HUES64 (cell line): ENCODE data around the gene PAPLN.

Experiments
- H3K27ac ChIP-seq: 2 replicates; pipeline ENCODE4 v1.7.0; 2013; ENCODE audit warnings: low read depth, low read length, inconsistent platforms
- H3K27me3 ChIP-seq: 2 replicates; pipeline ENCODE4 v1.6.1; 2013; ENCODE audit warnings: mild to moderate bottlenecking, low read length; ENCODE audit not compliant: insufficient read depth
- H3K36me3 ChIP-seq: 2 replicates; pipeline ENCODE4 v1.6.1; 2013; ENCODE audit warnings: mild to moderate bottlenecking, low read length; ENCODE audit not compliant: insufficient read depth
- H3K4me1 ChIP-seq: 2 replicates; pipeline ENCODE4 v1.6.1; 2013; ENCODE audit warnings: mild to moderate bottlenecking, low read length, moderate library complexity; ENCODE audit not compliant: insufficient read depth
- H3K4me3 ChIP-seq: 2 replicates; pipeline ENCODE4 v1.5.1; 2013; ENCODE audit warnings: mild to moderate bottlenecking, low read length, moderate library complexity
- H3K9ac ChIP-seq: 2 replicates; pipeline ENCODE4 v1.6.1; 2013; ENCODE audit warnings: mild to moderate bottlenecking, low read depth, low read length
- H3K9me3 ChIP-seq: 2 replicates; pipeline ENCODE4 v1.6.1; 2013; ENCODE audit warnings: low read depth, low read length; ENCODE audit not compliant: insufficient read depth
- whole genome bisulfite sequencing: fragments of 150-250, 120-280 bp; methylation state at CpG from one replicate; pipeline ENCODE4 v1.1.7; 2013; ENCODE audit warnings: missing lambda C conversion rate; 5-methylcytosine and 5-hydroxymethylcytosine counted together

The PAPLN gene

DNA sequence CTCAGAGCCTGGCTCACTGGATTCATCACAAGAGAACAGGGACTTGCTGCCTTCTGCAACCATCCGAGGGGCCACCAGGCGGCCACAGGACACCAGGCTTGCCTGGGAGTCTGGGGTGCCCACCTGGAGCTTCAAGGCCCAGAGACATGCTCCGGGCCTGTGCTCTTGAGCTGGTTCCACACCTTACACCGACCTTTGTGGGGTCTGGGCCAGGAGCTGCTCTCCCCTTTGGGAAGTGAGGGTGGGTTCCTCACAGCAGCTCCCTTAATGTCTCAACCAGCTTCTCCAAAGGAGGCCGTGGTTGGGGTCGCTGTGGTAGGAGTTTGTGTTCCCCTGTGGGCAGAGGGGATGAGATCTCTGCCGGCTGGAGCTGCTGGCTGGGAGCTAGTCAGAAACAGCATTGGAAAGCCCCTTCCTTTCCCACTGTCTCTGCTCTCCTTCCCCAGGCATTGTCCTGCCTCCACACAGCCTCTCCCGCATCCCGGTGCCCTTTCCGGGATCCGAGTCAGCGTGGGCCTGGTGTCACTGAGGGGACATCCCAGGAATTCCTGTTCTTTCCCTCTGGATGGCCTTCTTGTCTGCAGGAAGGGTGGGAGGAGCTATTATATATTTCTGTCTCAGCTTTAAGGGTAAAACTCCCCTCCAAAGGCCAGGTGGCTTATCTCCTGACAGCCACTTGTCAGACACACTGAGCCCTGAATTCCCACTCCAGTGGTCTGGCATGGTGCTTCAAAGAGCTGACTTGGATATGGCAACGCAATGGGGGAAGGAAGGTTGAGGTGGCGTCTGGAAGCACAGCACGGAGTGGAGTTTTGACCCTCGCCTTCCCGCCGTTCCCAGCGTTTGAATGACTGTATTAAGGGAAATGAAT, 5.1 kb upstream of the PAPLN start:
- H3K36me3 ChIP-seq = no peaks in the 10 kb centered on the region
- H3K27me3 ChIP-seq = peaks cover 28% of the 10 kb centered on the region
- H3K9ac ChIP-seq = no peak overlapping the region
- peaks cover 47% of the 10 kb centered on the region for H3K4me1 ChIP-seq
- H3K27ac ChIP-seq = no peak overlapping the region
- 76% methylated on average over 17 of the region's 19 CpGs for WGBS
- H3K4me3 ChIP-seq = no peak overlapping the region
- no peaks in the 10 kb centered on the region for H3K9me3 ChIP-seq

DNA sequence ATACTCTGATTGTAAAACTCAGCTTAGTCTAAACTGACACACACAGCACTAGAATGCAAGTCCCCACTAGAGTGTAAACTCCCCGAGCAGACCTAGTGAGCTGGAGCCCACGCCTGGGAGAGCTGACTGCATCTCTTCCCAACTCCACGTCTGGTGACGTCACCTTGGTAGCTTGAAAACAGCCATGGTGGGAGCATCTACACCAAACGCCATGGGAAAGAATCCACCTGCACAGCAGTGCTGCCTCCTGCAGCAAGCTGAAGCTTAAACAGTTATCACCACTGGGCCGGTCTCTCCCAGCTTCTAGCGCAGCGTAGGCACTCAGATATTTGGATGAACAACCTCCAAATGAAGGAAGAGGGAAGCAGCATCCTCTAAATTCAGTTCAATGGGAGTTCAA, 4.3 kb upstream of the PAPLN start:
- Histone ChIP-seq H3K36me3 (no peaks in the 10 kb centered on the region), H3K9ac (no peak overlapping the region), H3K4me3 (no peak overlapping the region), H3K9me3 (no peaks in the 10 kb centered on the region), H3K27me3 (peaks cover 35% of the 10 kb centered on the region), H3K4me1 (peaks cover 46% of the 10 kb centered on the region), H3K27ac (no peak overlapping the region)
- WGBS = 86% methylated on average over 8 of the region's 8 CpGs

DNA sequence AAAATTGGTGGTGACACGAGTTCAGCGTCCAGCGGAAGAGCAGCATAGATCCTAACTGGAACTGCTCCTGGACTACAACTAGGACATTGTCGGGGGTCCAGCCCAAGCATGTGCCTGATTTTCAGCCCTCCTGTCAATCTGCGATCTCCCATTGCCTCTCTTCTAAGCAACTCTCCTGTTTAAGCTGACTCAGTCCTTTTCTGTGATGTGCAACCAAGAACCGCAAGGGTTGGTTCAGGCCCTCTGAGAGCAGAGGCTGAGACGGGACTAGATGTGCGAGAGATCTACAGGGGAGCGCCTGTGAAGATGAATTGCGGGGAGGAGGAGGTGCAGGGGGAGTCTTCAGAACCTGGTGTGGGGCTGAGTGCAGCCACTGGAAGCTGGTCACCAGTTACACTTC, 3.7 kb upstream of the PAPLN start:
- Histone ChIP-seq H3K27ac (no peak overlapping the region), H3K9ac (no peak overlapping the region), H3K27me3 (peaks cover 41% of the 10 kb centered on the region), H3K36me3 (no peaks in the 10 kb centered on the region), H3K4me3 (no peak overlapping the region), H3K4me1 (peaks cover 46% of the 10 kb centered on the region), H3K9me3 (no peaks in the 10 kb centered on the region)
- 91% methylated on average over 10 of the region's 10 CpGs for WGBS

DNA sequence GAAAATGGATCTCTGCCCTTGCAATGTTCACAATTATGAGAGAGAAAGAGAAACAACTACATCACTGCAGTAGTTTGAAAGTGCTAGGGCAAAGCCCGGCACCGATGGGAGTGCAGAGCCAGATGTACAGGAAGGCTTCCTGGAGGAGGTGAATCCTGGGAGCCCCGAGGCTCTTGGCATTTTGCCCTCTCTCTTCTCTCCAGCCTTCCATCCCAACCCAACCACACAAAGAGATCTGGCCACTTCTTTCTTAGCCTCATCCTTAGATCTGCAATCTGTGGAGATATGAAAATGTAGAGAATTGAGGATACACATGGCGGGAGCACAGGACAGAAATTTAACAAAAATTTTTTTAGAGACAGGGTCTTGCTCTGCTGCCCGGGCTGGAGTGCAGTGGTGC, 3.3 kb upstream of the PAPLN start:
- H3K4me3 ChIP-seq = no peak overlapping the region
- H3K9me3 ChIP-seq = no peaks in the 10 kb centered on the region
- no peak overlapping the region for H3K9ac ChIP-seq
- no peaks in the 10 kb centered on the region for H3K36me3 ChIP-seq
- peaks cover 46% of the 10 kb centered on the region for H3K27me3 ChIP-seq
- no peak overlapping the region; the same call in 1 of the 2 replicates for H3K27ac ChIP-seq
- WGBS = 94% methylated on average over 5 of the region's 5 CpGs
- peaks cover 49% of the 10 kb centered on the region for H3K4me1 ChIP-seq

DNA sequence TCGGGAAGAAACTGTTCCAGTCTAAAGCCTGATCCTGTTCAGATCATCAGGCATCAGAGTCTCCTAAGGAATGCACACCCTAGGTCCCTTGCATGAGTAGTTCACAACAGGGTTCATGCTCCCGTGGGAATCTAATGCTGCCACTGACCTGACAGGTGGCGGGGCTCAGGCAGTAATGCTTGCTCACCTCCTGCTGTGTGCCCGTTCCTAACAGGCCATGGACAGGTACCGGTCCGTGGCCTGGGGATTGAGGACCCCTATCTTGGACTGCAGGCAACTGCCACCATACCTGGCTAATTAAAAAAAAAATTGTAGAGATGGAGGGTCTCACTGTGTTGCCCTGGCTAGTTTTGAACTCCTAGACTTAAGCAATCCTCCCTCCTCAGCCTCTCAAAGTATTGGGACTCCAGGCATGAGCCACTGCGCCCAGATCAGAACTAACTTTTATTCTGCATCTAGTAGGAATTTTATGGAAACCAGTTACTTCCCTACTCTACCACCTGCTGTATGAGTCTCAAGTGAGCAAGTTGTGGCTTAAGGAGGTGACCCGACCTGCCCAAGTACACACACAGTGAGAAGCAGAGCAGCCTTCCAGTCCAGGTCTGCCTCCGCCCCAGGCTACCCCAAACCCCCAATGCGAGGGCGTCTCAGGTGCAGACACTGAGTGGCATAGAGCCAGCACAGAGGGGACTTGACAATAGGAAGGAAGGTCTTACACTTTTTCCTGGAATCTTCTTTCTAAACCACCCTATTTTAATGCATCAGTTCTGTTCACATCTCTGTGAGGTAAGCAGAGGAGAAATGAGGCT, 2.5 kb upstream of the PAPLN start:
- peaks cover 54% of the 10 kb centered on the region for H3K4me1 ChIP-seq
- peak overlapping the region; percentile 50 for H3K9ac ChIP-seq
- peaks cover 53% of the 10 kb centered on the region for H3K27me3 ChIP-seq
- H3K9me3 ChIP-seq = no peaks in the 10 kb centered on the region
- no peaks in the 10 kb centered on the region for H3K36me3 ChIP-seq
- 67% methylated on average over 11 of the region's 11 CpGs for WGBS
- H3K27ac ChIP-seq = peak overlapping the region; percentile 96
- peak overlapping the region; percentile 52 for H3K4me3 ChIP-seq

DNA sequence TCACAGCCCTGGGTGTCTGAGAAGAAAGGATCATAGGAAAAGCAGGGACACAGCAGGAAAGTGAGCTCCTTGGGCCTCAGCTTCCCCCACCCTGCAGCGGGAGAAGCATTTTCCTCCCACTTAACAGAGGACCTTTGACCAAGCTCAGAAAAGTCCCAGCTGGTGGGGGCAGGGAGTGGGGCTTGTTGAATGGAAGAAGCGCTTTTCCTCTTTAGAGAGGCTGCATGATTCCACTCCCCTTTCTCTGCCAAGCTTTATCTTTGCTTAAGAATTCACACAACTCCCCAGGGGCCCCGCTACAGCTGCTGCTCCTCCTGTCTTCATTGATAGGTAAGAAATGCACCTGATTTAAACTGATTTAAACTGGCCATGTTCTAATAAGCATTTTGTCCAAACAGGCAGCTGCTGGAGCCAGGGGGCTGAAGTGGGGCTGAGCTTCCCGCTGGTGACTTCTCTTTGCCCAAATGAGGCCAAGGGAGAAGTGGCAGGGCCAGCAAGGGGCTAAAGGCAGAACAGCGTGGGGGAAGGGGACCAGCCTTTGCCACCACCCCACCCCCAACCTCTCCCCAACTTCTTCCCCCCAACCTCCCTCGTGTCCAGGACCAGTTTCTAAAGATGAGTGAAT, 1.7 kb upstream of the PAPLN start:
- H3K4me3 ChIP-seq = peak overlapping the region; percentile 52
- H3K9ac ChIP-seq = peak overlapping the region; percentile 50
- H3K36me3 ChIP-seq = no peaks in the 10 kb centered on the region
- H3K9me3 ChIP-seq = no peaks in the 10 kb centered on the region
- peaks cover 54% of the 10 kb centered on the region for H3K4me1 ChIP-seq
- peaks cover 62% of the 10 kb centered on the region for H3K27me3 ChIP-seq
- H3K27ac ChIP-seq = peak overlapping the region; percentile 96
- 0% methylated on average over 3 of the region's 6 CpGs for WGBS

DNA sequence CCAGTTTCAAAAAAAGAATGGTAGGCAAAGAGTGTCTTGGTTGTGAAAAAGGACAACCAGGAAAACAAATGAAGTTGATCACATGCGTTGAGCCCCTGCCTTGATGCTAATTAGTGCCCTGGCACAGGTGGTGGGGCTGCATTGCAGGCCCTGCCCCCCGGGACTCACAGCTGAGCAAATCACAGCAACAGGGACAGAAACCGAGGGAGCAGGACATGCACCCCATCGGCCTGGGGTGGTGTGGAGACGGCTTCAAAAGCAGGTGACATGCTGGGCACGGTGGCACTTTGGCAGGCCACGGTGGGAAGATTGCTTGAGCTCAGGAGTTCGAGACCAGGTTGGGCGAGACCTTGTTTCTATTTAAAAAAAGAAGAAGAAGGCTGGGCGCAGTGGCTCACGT, 1.1 kb upstream of the PAPLN start:
- WGBS = 28% methylated on average over 11 of the region's 11 CpGs
- peaks cover 56% of the 10 kb centered on the region for H3K4me1 ChIP-seq

DNA sequence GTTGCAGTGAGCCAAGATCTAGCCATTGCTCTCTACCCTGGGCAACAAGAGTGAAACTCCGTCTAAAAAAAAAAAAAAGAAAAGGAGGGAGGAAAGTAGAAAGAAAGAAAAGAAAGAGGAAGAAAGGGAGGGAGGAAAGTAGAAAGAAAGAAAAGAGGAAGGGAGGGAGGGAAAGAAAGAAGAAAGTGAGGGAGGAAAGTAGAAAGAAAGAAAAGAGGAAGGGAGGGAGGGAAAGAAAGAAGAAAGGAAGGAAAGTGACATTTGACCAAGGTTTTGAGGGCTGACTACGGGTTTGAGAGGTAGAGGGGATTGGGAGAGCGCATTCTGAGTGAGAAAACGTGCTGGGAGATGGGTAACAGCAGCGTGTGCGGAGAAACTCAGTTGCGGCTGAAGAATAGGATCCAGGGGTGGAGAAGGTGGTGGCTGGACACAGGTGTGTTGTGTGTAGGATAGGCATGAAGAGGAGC, 521 bp upstream of the PAPLN start:
- 23% methylated on average over 6 of the region's 7 CpGs for WGBS
- H3K4me3 ChIP-seq = peak overlapping the region; percentile 52
- no peak overlapping the region; the same call in 1 of the 2 replicates for H3K27ac ChIP-seq
- no peaks in the 10 kb centered on the region for H3K9me3 ChIP-seq
- H3K36me3 ChIP-seq = no peaks in the 10 kb centered on the region
- peaks cover 57% of the 10 kb centered on the region for H3K4me1 ChIP-seq
- peaks cover 65% of the 10 kb centered on the region for H3K27me3 ChIP-seq
- H3K9ac ChIP-seq = peak overlapping the region; percentile 7; the same call in 1 of the 2 replicates

More for the DNA sequence above, 1.1 kb upstream of the PAPLN start:
- Histone ChIP-seq H3K36me3 (no peaks in the 10 kb centered on the region), H3K27me3 (peaks cover 65% of the 10 kb centered on the region), H3K27ac (peak overlapping the region; percentile 96; the same call in 1 of the 2 replicates), H3K9me3 (no peaks in the 10 kb centered on the region), H3K4me3 (peak overlapping the region; percentile 52), H3K9ac (no peak overlapping the region)

DNA sequence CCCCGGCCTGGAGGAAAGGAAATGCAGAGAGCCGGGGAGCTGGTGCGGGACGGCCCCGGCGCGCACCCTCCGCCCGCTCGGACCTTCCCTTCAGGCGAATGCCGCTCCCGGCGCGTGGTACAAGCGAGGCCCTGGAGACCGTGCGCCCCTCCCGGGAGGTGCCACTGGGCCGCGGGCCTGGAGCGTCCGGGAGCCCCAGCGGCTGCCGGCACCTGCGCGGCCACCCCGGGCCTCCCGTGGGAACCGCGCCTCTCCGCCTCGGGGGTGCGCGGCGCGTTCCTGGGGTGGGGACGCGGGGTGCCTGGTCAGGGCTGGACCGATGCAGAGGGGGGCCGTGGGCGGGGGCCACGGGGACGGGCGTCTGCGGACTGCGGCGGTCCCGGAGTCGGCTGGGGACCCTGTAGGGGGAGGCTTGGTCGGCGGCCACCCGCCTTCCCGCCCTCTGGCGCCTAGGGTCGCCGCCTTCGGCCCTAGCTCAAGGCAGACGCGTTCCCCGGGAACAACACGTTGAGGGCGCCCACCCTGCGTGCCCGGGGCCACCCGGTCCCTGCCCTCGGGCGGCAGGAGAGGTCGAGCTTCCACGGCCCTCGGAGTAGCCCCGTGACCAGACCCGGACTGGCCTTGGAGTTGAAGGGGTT, 599 bp downstream of the PAPLN start:
- Histone ChIP-seq H3K36me3 (no peaks in the 10 kb centered on the region), H3K9ac (peak overlapping the region; percentile 7; the same call in 1 of the 2 replicates), H3K27me3 (peaks cover 65% of the 10 kb centered on the region), H3K9me3 (no peaks in the 10 kb centered on the region), H3K4me1 (peaks cover 49% of the 10 kb centered on the region), H3K27ac (no peak overlapping the region), H3K4me3 (peak overlapping the region; percentile 52)
- WGBS = under 1% methylated on average over 73 of the region's 73 CpGs

DNA sequence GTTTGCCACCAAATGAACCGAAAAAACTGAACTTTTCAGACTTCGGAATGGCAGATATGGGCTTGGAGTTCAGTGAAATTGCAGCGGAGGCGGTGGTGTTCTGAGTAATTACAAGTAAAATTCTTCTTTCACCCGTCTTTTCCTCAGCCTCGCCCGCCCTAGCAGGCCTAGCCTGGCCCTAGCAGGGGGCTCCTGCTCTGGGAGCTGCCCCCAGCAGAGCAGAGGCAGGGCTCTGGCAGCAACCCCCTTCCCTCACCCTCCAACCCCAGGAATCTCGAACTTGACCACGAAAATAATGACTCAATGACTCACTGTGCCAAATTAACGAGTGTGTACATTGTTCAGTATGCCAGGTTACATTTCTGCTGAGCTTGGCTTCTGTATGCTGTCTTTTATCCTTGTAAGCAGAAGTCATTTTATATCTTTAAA, 1.1 kb downstream of the PAPLN start:
- Histone ChIP-seq H3K4me3 (peak overlapping the region; percentile 52), H3K4me1 (peaks cover 43% of the 10 kb centered on the region), H3K27ac (no peak overlapping the region), H3K36me3 (no peaks in the 10 kb centered on the region), H3K9me3 (no peaks in the 10 kb centered on the region), H3K9ac (no peak overlapping the region; the same call in 1 of the 2 replicates), H3K27me3 (peaks cover 61% of the 10 kb centered on the region)
- 14% methylated on average over 10 of the region's 10 CpGs for WGBS
